Keratinocyte (primary cell): ENCODE results near the gene TOP3B. TPM values are rescaled to one million over a fixed set of nuclear protein-coding genes. Genes with fewer than 3 reads are reported as not detected.
A peak's percentile ranks its signal among the peaks of the same experiment; 100 is the strongest.

Source experiments
- DNase-seq: peaks from one replicate; pipeline ENCODE4 v3.0.0-alpha.2; 2011; ENCODE audit warnings: low read depth, missing footprints, low spot score
- FAIRE-seq: peaks from 2 replicates; lab custom pipeline; 2011; peaks lifted over from hg19 to GRCh38; lab: Jason Lieb, UNC
- H2AFZ ChIP-seq: 2 replicates; pipeline ENCODE4 v1.6.0; 2012; ENCODE audit warnings: low read length, control low read depth, inconsistent platforms; ENCODE audit not compliant: control insufficient read depth
- H3K27ac ChIP-seq: 2 replicates; pipeline ENCODE4 v1.5.1; 2011; ENCODE audit warnings: low read length; ENCODE audit not compliant: control insufficient read depth, insufficient read depth
- H3K27me3 ChIP-seq: 3 replicates; pipeline ENCODE4 v1.6.0; 2011; ENCODE audit warnings: low read length; ENCODE audit not compliant: control insufficient read depth, insufficient read depth; ENCODE audit errors: extremely low read depth
- H3K36me3 ChIP-seq, 2 experiments: 2 replicates in 1 of 2; 3 replicates in 1 of 2; pipeline ENCODE4 v1.5.1; 2011; ENCODE audit warnings: low read length in 2 of 2, mild to moderate bottlenecking in 1 of 2; ENCODE audit not compliant: control insufficient read depth in 2 of 2, insufficient read depth in 2 of 2; ENCODE audit errors: extremely low read depth in 1 of 2
- H3K4me1 ChIP-seq: 3 replicates; pipeline ENCODE4 v1.5.1; 2011; ENCODE audit warnings: low read length; ENCODE audit not compliant: control insufficient read depth, insufficient read depth; ENCODE audit errors: extremely low read depth
- H3K4me2 ChIP-seq: 3 replicates; pipeline ENCODE4 v1.6.0; 2011; ENCODE audit warnings: low read depth, low read length; ENCODE audit not compliant: control insufficient read depth, insufficient read depth; ENCODE audit errors: extremely low read depth
- H3K4me3 ChIP-seq, 3 experiments: fragments of 200-600 bp in 1 of 3; sonication (generic) in 1 of 3; 2 replicates in 2 of 3; 3 replicates in 1 of 3; pipeline ENCODE4 v1.5.1; 2011 to 2016; ENCODE audit warnings: low read length in 3 of 3, mild to moderate bottlenecking in 3 of 3, control low read depth in 2 of 3, inconsistent platforms in 1 of 3, low read depth in 1 of 3, mixed read lengths in 1 of 3, mixed run types in 1 of 3, moderate library complexity in 1 of 3; ENCODE audit not compliant: control insufficient read depth in 2 of 3, insufficient read depth in 2 of 3; ENCODE audit errors: extremely low read depth in 1 of 3
- H3K79me2 ChIP-seq: 2 replicates; pipeline ENCODE4 v1.6.0; 2012; ENCODE audit warnings: low read length; ENCODE audit not compliant: control insufficient read depth, insufficient read depth
- H3K9ac ChIP-seq: 3 replicates; pipeline ENCODE4 v1.6.0; 2011; ENCODE audit warnings: low read length; ENCODE audit not compliant: control insufficient read depth, insufficient read depth; ENCODE audit errors: extremely low read depth
- H3K9me1 ChIP-seq: 3 replicates; pipeline ENCODE4 v1.6.0; 2011; ENCODE audit warnings: low read length; ENCODE audit not compliant: control insufficient read depth, insufficient read depth; ENCODE audit errors: extremely low read depth
- H3K9me3 ChIP-seq: 2 replicates; pipeline ENCODE4 v1.5.1; 2012; ENCODE audit warnings: low read depth, low read length; ENCODE audit not compliant: control insufficient read depth
- H4K20me1 ChIP-seq: 3 replicates; pipeline ENCODE4 v1.6.0; 2011; ENCODE audit warnings: low read length; ENCODE audit not compliant: control insufficient read depth, insufficient read depth; ENCODE audit errors: extremely low read depth
- CTCF ChIP-seq, 3 experiments: IDR thresholded peaks in 1 of 3; conservative IDR thresholded peaks in 1 of 3; optimal IDR thresholded peaks in 1 of 3; 2 replicates in 2 of 3; 3 replicates in 1 of 3; pipeline versions ENCODE3 to v1.5.1; 2011; ENCODE audit warnings: low read length in 3 of 3, mild to moderate bottlenecking in 3 of 3, moderate library complexity in 2 of 3, control low read depth in 1 of 3, inconsistent platforms in 1 of 3; ENCODE audit not compliant: insufficient read depth in 2 of 3; ENCODE audit errors: extremely low read depth in 1 of 3
- EZH2 ChIP-seq: IDR thresholded peaks from one replicate; pipeline ENCODE4 v1.6.1; 2012; ENCODE audit warnings: inconsistent platforms, mild to moderate bottlenecking, low read length, moderate library complexity
- dilution Hi-C: fragments of 300-500 bp; cut with MboI; formaldehyde crosslinking; loops from one replicate; pipeline ENCODE4 v1.7.0; 2020; ENCODE audit warnings: low sequenced_read_pairs; ENCODE audit not compliant: extremely low pct_ligation_motif_present
- polyA plus RNA-seq, 5 experiments: library from polyadenylated mRNA; depleted of rRNA in 3 of 5; stranded (reverse) in 3 of 5; stranded (forward) in 1 of 5; unstranded in 1 of 5; fragments of >200 nt; gene quantifications; 1 replicate in 1 of 5; 2 replicates in 3 of 5; 3 replicates in 1 of 5; pipeline versions ENCODE4 v1.2.1 to v1.2.3, GENCODE V29; 2011 to 2012; ENCODE audit warnings: missing spikeins in 2 of 5, low read depth in 1 of 5, low replicate concordance in 1 of 5

TOP3B gene
- polyA plus RNA-seq, 1 donor (not counting 4 experiments of a cell fraction or from before 2014, with no cell fraction given), result 13.8 TPM

DNA sequence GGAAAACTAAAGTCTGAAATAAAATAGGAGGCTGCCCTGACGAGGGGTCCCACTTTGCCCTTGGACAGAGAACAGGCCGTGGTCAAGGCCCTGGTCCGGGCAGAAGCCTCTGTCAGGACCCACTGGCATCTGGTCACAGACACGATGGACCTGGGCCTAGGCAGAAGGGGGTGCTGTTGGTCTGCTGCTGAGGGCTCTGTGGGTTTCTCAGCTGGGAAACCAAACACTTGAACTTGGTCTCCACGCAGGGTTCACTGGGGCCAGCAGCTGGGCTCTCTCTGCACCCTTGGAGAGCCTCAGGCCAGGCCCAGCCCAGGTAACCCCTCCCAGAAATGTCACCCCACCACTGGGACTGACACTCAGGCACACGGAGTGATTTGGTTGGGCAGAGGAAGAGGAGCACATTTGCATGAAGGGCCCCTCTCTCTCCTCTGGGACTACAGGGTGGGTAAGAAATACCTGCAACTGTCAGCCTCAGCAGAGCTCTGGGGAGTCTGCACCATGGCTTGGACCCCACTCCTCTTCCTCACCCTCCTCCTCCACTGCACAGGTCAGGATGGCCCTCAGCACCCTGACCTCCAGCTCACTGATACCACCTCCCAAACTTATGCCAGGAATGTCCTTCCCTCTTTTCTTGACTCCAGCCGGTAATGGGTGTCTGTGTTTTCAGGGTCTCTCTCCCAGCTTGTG is 48.1 kb upstream of the TOP3B start:
- DNase-seq, result no peak
- FAIRE-seq, result no peak
- Histone ChIP-seq H3K79me2 (no peaks in the 10 kb centered on the region), H3K9ac (no peak overlapping the region), H3K4me3 (no peak overlapping the region), H3K27ac (no peak overlapping the region), H3K9me3 (no peaks in the 10 kb centered on the region), H3K9me1 (no peaks in the 10 kb centered on the region), H3K4me2 (no peak overlapping the region), H2AFZ (no peak overlapping the region), H4K20me1 (no peaks in the 10 kb centered on the region), H3K36me3 (no peaks in the 10 kb centered on the region), H3K4me1 (no peaks in the 10 kb centered on the region), H3K27me3 (peaks cover 5% of the 10 kb centered on the region)
- dilution Hi-C loops, result no loop called here
- TF ChIP-seq EZH2 (no peak), CTCF (optimal IDR thresholded peaks at IDR 0.05 in 1 of 3, IDR thresholded peaks at IDR 0.05 in 1 of 3, conservative IDR thresholded peaks at IDR 0.05 in 1 of 3; ENCODE audit: extremely low read depth in 1 of 3, insufficient read depth in 2 of 3, low read length in 3 of 3) (peak; percentile 25 to 68 (median 62))

DNA sequence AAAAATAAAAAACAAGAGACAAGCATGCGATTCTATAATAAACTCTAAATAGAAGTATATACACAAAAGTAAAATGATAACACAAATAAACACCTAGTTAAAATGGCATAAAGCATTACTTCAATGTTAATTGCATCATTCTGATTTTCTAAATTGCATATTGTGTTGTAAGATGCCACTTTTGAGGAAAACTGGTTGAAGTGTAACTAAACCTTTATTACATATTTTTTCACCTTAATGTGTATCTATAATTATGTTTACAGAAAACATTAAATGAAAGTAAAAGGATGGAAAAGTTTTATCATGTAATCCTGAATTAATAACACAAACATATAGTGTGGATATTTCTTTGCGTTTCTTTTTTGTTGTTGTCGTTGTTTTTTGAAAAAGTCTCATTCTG is 45.4 kb upstream of the TOP3B start:
- Histone ChIP-seq H3K27me3 (no peaks in the 10 kb centered on the region), H3K36me3 (no peaks in the 10 kb centered on the region), H3K79me2 (no peaks in the 10 kb centered on the region), H2AFZ (no peak overlapping the region), H3K4me3 (no peak overlapping the region), H3K9ac (no peak overlapping the region), H4K20me1 (no peaks in the 10 kb centered on the region), H3K9me3 (no peaks in the 10 kb centered on the region), H3K4me2 (no peak overlapping the region), H3K4me1 (peaks cover 8% of the 10 kb centered on the region), H3K9me1 (no peaks in the 10 kb centered on the region), H3K27ac (no peak overlapping the region)
- no peak for DNase-seq
- dilution Hi-C loops, result no loop called here
- no peak for FAIRE-seq
- no peak for TF ChIP-seq EZH2
- no peak for TF ChIP-seq CTCF (optimal IDR thresholded peaks at IDR 0.05 in 1 of 3, IDR thresholded peaks at IDR 0.05 in 1 of 3, conservative IDR thresholded peaks at IDR 0.05 in 1 of 3; ENCODE audit: extremely low read depth in 1 of 3, insufficient read depth in 2 of 3, low read length in 3 of 3)
